HK-2 (cell line): ENCODE measurements around the gene WNT7B.
A peak's percentile ranks its signal among the peaks of the same experiment; 100 is the strongest.

Experiments
- DNase-seq: peaks from one replicate; pipeline ENCODE4 v3.0.0-alpha.2; 2018; ENCODE audit not compliant: unreplicated experiment

Gene WNT7B

GRCh38 chr22:45971408-45972028, 5.4 kb downstream of the WNT7B start:
- no peak for DNase-seq

DNA sequence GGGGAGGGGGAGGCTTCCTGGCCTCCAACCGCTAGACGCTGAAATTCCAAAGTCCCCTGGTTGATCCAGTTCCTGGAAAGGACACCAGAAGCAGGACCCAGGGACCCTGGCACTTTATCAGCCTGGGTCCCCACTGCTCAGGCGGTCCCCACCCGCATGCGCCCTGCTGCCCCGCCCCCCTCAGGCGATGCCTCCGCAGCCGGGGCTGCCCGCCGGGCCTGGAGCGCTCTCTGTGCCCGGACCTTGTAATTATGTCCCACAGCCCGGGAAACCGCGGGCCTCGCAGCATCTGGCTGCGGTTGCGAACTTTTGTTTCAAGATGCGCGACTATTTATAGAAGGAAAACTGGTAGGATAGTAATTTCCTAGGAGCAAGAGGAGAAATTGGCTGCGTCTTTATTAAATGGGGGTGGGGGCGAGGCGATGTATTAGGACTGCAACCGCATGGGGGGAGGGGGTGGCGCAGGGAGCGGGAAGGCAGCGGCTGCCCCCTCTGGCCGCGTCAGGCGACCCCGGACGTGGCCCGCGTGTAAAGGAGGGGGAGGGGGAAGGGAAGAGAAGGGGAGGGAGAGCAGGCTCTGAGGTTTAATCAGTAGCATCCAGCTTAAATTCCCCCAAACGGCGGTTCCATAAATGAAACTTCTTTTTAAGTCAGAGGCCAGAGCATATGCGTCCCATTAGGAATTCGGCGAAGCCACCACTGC, 6.1 kb downstream of the WNT7B start:
- DNase-seq = no peak

DNA sequence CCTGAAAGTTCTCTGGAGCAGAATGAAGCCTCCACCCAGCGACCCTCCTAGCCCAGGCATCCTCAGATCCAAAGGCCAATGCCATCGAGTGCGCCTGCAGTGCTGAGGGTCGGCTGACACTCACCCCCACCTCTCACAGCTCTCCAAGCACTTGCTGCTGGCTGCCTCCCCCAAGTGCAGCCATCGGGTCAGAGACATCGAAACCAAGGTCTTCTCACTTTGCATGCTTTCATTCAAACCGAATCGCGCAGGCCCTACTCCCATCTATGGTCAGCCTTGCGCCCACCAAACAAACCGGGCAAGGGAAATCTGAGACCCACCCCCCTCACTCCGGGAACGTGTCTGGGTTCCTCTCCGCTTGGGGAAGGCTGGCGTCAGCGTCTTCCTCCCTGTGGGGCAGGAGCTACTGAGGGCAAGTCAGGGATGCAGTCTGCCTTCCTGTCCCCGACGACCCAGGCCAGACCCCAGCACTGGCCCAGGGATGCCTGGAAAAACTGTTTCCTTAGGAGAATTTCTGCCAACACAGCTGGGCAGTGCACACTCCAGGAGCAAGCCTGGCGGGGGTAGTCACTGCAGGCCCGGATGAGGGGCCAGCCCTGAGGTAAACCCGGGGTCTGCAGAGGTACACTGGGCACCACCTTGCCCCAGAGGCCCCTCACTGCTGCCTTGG, 7.0 kb downstream of the WNT7B start:
- no peak for DNase-seq

- DNase-seq = no peak
Measured at GRCh38 chr22:45969414-45969799, 7.6 kb downstream of the WNT7B start.

DNA sequence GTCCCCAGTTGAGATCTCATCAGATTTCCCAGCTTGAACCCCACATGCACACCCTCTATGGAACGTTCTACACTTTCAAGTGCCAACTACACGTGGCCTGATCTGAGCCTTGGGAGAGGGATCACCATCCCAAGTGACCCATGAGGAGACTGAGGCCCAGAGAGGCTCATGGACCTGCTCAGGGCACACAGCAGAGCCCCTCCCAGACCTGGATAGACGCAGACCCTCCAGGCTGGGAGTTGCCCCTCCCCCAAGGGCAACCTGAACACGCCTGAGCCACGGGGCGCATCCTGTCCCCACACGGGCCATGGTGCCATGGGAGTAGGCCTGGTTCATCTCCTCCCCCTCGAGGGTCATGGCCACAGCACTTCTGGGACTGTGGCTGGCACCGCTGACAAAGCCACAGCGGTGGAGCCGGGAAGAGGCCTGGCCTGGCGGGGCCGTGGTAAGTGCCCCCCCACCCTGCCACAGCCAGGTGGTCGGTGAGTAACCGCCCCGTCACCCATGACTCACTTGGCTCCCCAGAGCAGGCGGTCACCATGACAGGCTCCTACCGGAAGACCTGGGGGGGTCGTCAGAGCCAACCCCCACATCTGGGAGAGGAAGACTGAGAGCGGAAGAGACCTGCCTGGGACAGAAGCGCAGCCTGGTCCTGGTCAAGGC, 8.1 kb downstream of the WNT7B start:
- peak; percentile 93 for DNase-seq

DNA sequence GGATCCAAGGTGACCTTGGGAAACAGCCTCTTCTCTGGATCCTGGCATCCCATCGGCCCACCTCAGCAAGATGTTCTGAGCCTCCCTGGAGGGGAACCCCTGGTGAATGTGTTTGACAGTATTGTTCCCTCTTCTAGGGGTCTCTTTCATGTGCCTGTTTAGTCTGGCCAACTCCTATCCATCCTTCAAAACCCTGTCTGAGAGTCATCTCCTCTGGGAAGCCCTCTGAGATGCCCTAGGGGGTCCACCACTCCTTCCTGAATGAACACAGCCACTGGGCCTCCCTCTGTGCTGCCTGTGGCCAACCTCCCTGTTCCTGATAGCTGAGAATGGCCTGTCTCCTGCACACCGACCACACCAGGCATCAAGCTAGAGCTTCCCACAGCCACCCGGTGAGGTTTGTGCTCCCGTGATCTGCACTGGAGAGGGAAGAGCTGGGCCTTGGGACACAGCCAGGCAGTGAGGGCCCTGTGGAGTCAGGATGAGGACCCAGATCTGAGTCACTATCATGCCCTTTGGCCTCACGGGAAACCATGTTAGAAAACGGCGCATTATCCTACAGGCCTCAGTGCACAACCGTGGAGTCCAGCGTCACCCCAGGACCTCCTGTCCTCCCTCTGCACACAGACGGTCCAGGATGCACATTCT, 8.8 kb downstream of the WNT7B start:
- peak; percentile 75 for DNase-seq

DNA sequence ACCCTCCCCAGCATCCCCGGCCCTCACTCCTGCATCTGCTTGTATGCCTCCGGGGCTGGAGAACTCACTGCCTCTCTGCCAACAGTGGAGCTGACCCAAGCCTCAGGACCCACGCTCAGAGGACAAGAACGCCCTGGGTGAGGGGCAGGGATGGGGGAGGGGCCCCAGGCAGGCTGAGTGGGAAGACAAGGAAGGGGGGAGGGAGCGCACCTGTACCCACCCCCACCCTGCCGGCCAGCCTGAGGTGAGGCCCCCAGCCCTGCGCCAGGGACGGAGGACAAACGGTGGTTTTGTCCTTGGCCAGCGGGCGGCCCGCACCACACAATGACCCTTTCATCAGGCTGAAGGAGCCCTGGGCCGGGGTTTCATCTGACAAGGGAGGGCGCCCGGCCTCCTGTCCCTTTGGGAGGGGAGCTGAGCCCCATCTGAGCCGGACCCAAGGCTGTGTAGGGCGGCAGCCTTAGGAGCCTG, 10.0 kb downstream of the WNT7B start:
- DNase-seq = no peak

- peak; percentile 37 for DNase-seq
Measured at GRCh38 chr22:45966320-45966894, 10.6 kb downstream of the WNT7B start.

GRCh38 chr22:45965563-45965962, 11.4 kb downstream of the WNT7B start:
- DNase-seq = no peak

GRCh38 chr22:45964926-45965527, 11.9 kb downstream of the WNT7B start:
- DNase-seq = no peak

GRCh38 chr22:45964372-45964771, 12.6 kb downstream of the WNT7B start:
- DNase-seq = peak; percentile 25

DNA sequence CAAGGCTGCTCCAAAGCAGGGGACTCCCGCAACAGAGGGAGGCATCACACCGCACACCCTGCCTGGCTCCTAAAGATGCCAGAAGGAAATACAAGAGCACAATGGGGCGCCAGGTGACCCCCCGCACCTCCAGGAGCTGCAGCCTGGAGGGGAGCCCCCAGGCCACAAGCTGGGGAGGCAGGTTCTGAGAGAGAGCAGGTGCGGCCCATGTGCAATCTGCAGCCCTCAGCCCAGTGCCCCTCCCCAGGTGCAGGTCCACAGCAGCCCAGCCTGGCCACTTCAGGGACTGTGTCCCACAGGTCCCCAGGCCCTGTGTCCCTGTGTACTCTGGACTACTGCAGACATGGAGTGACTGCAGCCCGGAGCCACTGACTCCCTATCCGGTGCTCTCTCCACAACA, 13.1 kb downstream of the WNT7B start:
- no peak for DNase-seq

DNA sequence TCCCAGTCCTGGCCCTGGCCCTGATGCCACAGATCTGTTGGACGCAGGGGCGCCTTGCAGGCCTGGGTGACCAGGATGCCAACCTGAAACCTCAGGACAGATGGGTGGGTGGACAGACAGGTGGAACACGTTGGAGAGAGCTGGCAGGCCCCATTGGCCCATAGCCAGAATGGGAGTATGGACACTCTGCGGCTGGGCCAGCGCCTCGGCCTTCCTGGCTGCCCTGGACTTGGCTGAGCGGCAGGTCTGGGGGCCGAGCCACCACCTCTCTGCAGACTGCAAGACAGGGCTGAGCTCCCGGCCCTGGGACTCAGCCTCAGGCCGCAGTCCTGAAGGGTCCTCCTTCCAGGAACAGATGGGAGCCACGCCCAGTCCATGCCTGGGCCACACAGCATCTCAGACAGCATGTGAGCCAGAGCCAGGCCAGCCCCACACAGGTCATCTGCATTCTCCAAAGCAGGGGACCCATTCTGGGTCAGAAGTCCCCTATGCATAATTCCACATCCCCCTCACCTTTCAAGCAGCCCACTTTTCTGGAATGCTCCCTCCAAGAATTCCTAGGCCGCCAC, 14.1 kb downstream of the WNT7B start:
- DNase-seq = no peak

GRCh38 chr22:45962434-45962718, 14.6 kb downstream of the WNT7B start:
- DNase-seq = no peak

GRCh38 chr22:45961679-45962433, 15.1 kb downstream of the WNT7B start:
- no peak for DNase-seq

DNA sequence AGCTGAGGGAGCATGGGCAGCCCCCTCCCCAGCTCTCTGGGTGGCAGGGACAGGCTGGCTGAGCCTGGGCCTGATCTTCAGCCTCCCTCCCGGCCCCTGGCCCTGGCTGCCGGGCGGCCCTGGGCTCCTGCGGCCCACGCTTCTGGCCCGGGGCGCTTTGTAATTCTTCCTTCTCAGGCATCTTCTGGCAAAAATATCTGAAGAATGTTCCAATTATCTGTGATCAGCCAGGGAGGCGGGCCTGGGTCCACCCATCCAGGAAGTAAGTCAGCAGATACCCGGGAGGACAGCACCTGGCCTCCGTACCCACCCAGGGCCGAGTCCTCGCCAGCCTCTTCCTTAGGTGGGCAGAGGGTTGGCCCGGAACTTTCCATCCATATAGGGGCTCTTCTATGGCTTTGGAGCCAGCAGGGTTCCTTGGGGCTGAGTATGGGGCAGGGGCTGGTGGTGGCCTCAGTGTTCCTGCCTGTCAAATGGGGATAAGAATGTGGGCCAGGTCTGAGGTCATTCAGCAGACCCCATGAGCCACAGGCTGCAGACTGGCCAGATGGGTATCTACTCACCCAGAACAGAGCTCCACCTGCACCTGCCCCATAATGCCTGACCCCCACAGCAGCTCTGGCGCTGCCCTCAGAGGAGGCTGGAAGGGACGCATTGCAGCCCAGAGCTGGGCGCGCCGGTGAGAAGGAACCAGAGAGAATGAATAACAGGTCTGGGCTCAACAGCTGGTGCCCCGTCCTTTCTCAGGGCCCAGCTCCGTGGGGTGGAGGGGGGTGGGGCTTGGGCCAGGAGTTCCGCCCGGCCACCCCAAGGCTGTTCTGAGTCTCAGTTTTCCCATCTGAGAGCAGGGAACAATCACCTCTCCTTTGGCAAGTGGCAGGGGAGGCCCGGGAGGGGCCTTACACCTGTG, 16.2 kb downstream of the WNT7B start:
- DNase-seq = no peak

- no peak for DNase-seq
Measured at GRCh38 chr22:45959719-45960476, 17.1 kb downstream of the WNT7B start.

- DNase-seq = no peak
Measured at GRCh38 chr22:45958971-45959370, 18.0 kb downstream of the WNT7B start.

- no peak for DNase-seq
Measured at GRCh38 chr22:45957826-45958225, 19.1 kb downstream of the WNT7B start.
